ENCODE data around the gene SS18L1.

- TF ChIP-seq CTCF (conservative IDR thresholded peaks at IDR 0.05; ENCODE audit: low read depth, low read length) (no peak), EZH2phosphoT487 (IDR thresholded peaks at IDR 0.05; ENCODE audit: borderline replicate concordance, low read length) (no peak), EZH2 (IDR thresholded peaks at IDR 0.05; ENCODE audit: low read length, unreplicated experiment) (no peak)
These were observed 70.5 kb downstream of the SS18L1 start for GRCh38 chr20:62214067-62214466.
